OCI-LY1 (cell line): Measurements from ENCODE around the gene KRTCAP2.

Experiments
- H2AFZ ChIP-seq: fragments of 200-600 bp; sonication (generic), shearing (Covaris generic); 2 replicates; pipeline ENCODE4 v1.6.0; 2014; ENCODE audit warnings: antibody characterized with exemption, mild to moderate bottlenecking, low read length
- H3F3A ChIP-seq: fragments of 200-600 bp; sonication (generic), shearing (Covaris generic); 2 replicates; pipeline ENCODE4 v1.6.0; 2014; ENCODE audit warnings: mild to moderate bottlenecking, antibody characterized with exemption, low read length, moderate library complexity; ENCODE audit not compliant: insufficient read depth
- H3K27ac ChIP-seq: fragments of 200-600 bp; sonication (generic); 2 replicates; pipeline ENCODE4 v1.5.1; 2014; ENCODE audit warnings: low read length, mixed run types, mild to moderate bottlenecking, low read depth; ENCODE audit not compliant: poor library complexity, severe bottlenecking
- H3K27me3 ChIP-seq: fragments of 200-600 bp; sonication (generic); 2 replicates; pipeline ENCODE4 v1.6.0; 2014; ENCODE audit warnings: antibody characterized with exemption, mild to moderate bottlenecking, low read length, moderate library complexity; ENCODE audit not compliant: insufficient read depth
- H3K36me3 ChIP-seq: fragments of 200-600 bp; sonication (generic); 2 replicates; pipeline ENCODE4 v1.6.1; 2014; ENCODE audit warnings: mild to moderate bottlenecking, antibody characterized with exemption, low read length, moderate library complexity, mixed read lengths; ENCODE audit not compliant: insufficient read depth
- H3K4me1 ChIP-seq: fragments of 200-600 bp; sonication (generic); 2 replicates; pipeline ENCODE4 v1.5.1; 2014; ENCODE audit warnings: mild to moderate bottlenecking, low read length, moderate library complexity; ENCODE audit not compliant: insufficient read depth, severe bottlenecking
- H3K4me2 ChIP-seq: fragments of 200-600 bp; sonication (generic), shearing (Covaris generic); 2 replicates; pipeline ENCODE4 v1.6.1; 2014; ENCODE audit warnings: low read length
- H3K4me3 ChIP-seq: fragments of 200-600 bp; sonication (generic); 2 replicates; pipeline ENCODE4 v1.5.1; 2014; ENCODE audit warnings: low read length, low read depth, mild to moderate bottlenecking, mixed read lengths; ENCODE audit not compliant: poor library complexity, severe bottlenecking
- H3K79me2 ChIP-seq: fragments of 200-600 bp; shearing (Covaris generic); 2 replicates; pipeline ENCODE4 v1.6.1; 2016; ENCODE audit warnings: mixed run types, low read length, mixed read lengths; ENCODE audit not compliant: insufficient read depth
- H3K9ac ChIP-seq: fragments of 200-600 bp; sonication (generic), shearing (Covaris generic); 2 replicates; pipeline ENCODE4 v1.6.1; 2014; ENCODE audit warnings: mild to moderate bottlenecking, low read length, mixed read lengths
- H3K9me2 ChIP-seq: fragments of 200-600 bp; sonication (generic), shearing (Covaris generic); 2 replicates; pipeline ENCODE4 v1.6.1; 2014; ENCODE audit warnings: low read depth, mild to moderate bottlenecking, low read length, mixed read lengths
- H3K9me3 ChIP-seq: fragments of 200-600 bp; shearing (Covaris generic); 2 replicates; pipeline ENCODE4 v1.6.1; 2014; ENCODE audit warnings: low read length, mixed read lengths
- H4K20me1 ChIP-seq: fragments of 200-600 bp; sonication (generic), shearing (Covaris generic); 2 replicates; pipeline ENCODE4 v1.6.0; 2016; ENCODE audit warnings: mild to moderate bottlenecking, low read length; ENCODE audit not compliant: insufficient read depth
- CTCF ChIP-seq: fragments of 200-600 bp; sonication (generic), shearing (Covaris generic); IDR thresholded peaks from 2 replicates; pipeline ENCODE4 v1.5.1; 2017; ENCODE audit warnings: mild to moderate bottlenecking, antibody characterized with exemption, low read length, moderate library complexity, mixed read lengths
- EZH2 ChIP-seq: fragments of 200-600 bp; sonication (generic), shearing (Covaris generic); IDR thresholded peaks from 2 replicates; pipeline ENCODE4 v1.8.0; 2017; ENCODE audit warnings: borderline replicate concordance, mixed run types, mild to moderate bottlenecking, antibody characterized with exemption, low read length, moderate library complexity, mixed read lengths

KRTCAP2 gene

GRCh38 chr1:155179112-155180031, 6.3 kb upstream of the KRTCAP2 start:
- Histone ChIP-seq H3K36me3 (peaks cover 13% of the 10 kb centered on the region), H3K4me1 (peaks cover 10% of the 10 kb centered on the region), H3K9ac (no peak overlapping the region), H3F3A (peaks cover 4% of the 10 kb centered on the region; the same call in 1 of the 2 replicates), H3K9me3 (no peaks in the 10 kb centered on the region), H3K4me2 (no peak overlapping the region), H3K27ac (no peak overlapping the region), H4K20me1 (no peaks in the 10 kb centered on the region), H3K27me3 (no peaks in the 10 kb centered on the region), H3K4me3 (no peak overlapping the region), H3K9me2 (no peaks in the 10 kb centered on the region), H2AFZ (no peak overlapping the region), H3K79me2 (no peaks in the 10 kb centered on the region)
- TF ChIP-seq EZH2, result no peak
- no peak for TF ChIP-seq CTCF

- H3K4me1 ChIP-seq, result peaks cover 15% of the 10 kb centered on the region
- peaks cover 4% of the 10 kb centered on the region; the same call in 1 of the 2 replicates for H3F3A ChIP-seq
- no peak for TF ChIP-seq EZH2
- TF ChIP-seq CTCF, result no peak
- no peaks in the 10 kb centered on the region for H3K9me2 ChIP-seq
- H3K79me2 ChIP-seq, result no peaks in the 10 kb centered on the region
- H3K27ac ChIP-seq, result no peak overlapping the region
- H3K27me3 ChIP-seq, result no peaks in the 10 kb centered on the region
- H4K20me1 ChIP-seq, result no peaks in the 10 kb centered on the region
- no peak overlapping the region for H3K9ac ChIP-seq
- H3K9me3 ChIP-seq, result no peaks in the 10 kb centered on the region
- H3K36me3 ChIP-seq, result peaks cover 13% of the 10 kb centered on the region
- no peak overlapping the region for H3K4me3 ChIP-seq
- H3K4me2 ChIP-seq, result no peak overlapping the region
- H2AFZ ChIP-seq, result no peak overlapping the region
These were observed 5.5 kb upstream of the KRTCAP2 start for GRCh38 chr1:155178441-155179111.

- Histone ChIP-seq H3K4me1 (peaks cover 18% of the 10 kb centered on the region), H3K9me3 (no peaks in the 10 kb centered on the region), H4K20me1 (no peaks in the 10 kb centered on the region), H3K4me3 (no peak overlapping the region), H3K27ac (no peak overlapping the region), H3K79me2 (no peaks in the 10 kb centered on the region), H3K9ac (no peak overlapping the region), H3K36me3 (peaks cover 13% of the 10 kb centered on the region), H3K9me2 (no peaks in the 10 kb centered on the region), H3F3A (peaks cover 4% of the 10 kb centered on the region; the same call in 1 of the 2 replicates), H3K27me3 (no peaks in the 10 kb centered on the region), H2AFZ (no peak overlapping the region), H3K4me2 (no peak overlapping the region)
- TF ChIP-seq EZH2, result no peak
- no peak for TF ChIP-seq CTCF
These were observed 4.8 kb upstream of the KRTCAP2 start for GRCh38 chr1:155177918-155178281.
